ENCODE data around the gene LINGO4.
"Not testable (repeated sequence)": the region's sequence is repeated elsewhere in the genome, so short reads cannot be mapped to it uniquely, and the experiment has no call there.

GRCh38 chr1:151782026-151782425 is 23.2 kb downstream of the LINGO4 start:
- not testable (repeated sequence) for TF ChIP-seq CTCF (conservative IDR thresholded peaks at IDR 0.05); ZFX (IDR thresholded peaks at IDR 0.05)
